ENCODE results near the gene HIF3A.

DNA sequence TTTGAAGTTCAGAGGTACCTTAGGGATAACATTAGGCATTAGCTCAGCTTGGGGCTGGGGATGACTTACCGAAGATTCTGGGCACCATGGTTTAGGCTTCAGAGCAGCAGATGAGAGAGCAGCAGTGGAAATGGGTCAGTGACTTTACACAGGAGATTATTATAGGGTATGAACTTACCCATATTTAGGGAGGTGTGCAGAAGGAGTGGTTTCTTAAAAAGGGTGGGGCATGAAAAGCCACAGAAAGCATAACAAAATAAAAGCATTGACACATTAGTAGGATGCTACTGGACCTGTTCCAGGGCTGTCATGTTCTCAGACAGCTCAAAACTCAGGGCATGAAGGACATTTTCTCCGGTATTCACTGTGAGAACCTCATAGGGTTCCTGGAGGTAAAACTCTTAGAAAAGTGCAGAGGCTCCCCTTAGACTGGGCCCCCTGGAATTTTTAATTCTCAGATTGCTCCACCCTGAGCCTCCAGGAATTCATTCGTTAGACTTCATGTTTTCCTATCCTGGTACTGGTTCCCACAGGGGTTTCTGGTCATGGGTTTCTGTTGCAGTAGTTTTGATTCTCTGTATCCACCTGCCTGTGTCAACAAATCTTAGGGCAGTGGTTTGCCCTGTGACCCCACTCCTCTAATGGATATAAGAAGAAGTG lies 46.6 kb upstream of the HIF3A start:
- TF ChIP-seq, protein P1, sequence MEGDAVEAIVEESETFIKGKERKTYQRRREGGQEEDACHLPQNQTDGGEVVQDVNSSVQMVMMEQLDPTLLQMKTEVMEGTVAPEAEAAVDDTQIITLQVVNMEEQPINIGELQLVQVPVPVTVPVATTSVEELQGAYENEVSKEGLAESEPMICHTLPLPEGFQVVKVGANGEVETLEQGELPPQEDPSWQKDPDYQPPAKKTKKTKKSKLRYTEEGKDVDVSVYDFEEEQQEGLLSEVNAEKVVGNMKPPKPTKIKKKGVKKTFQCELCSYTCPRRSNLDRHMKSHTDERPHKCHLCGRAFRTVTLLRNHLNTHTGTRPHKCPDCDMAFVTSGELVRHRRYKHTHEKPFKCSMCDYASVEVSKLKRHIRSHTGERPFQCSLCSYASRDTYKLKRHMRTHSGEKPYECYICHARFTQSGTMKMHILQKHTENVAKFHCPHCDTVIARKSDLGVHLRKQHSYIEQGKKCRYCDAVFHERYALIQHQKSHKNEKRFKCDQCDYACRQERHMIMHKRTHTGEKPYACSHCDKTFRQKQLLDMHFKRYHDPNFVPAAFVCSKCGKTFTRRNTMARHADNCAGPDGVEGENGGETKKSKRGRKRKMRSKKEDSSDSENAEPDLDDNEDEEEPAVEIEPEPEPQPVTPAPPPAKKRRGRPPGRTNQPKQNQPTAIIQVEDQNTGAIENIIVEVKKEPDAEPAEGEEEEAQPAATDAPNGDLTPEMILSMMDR (IDR thresholded peaks at IDR 0.05; ENCODE audit: insufficient read depth, low read depth, low read length), result no peak
- no peak for TF ChIP-seq EZH2 (IDR thresholded peaks at IDR 0.05; ENCODE audit: insufficient read depth, low read length)

Data from astrocyte (in vitro differentiated cells and primary cell).